CD4-positive, alpha-beta T cell (primary cell): ENCODE results near the gene SECISBP2L. TPM values are rescaled to one million over a fixed set of nuclear protein-coding genes. Genes with fewer than 3 reads are reported as not detected.

ENCODE experiments used
- ATAC-seq: fragments of 200-7000 bp; cut with Tn5 transposase; one replicate; pipeline ENCODE4 v1.10.0; 2022; ENCODE audit warnings: mild to moderate bottlenecking; ENCODE audit not compliant: poor library complexity
- CTCF ChIA-PET: fragments of 350-600 bp; sonication (Branson Sonifier 250); formaldehyde crosslinking; loops from one replicate; lab custom pipeline; 2021; ENCODE audit warnings: antibody characterized with exemption, inconsistent platforms; lab: Charles Lee
- POLR2A ChIA-PET: fragments of 350-600 bp; sonication (Branson Sonifier 250); formaldehyde crosslinking; loops from one replicate; lab custom pipeline; 2021; ENCODE audit warnings: antibody characterized with exemption, inconsistent platforms; lab: Charles Lee
- DNase-seq, 14 experiments: peaks; one replicate each; pipeline ENCODE4 v3.0.0-alpha.2; 2013 to 2020; ENCODE audit warnings: mixed read lengths in 2 of 14
- H3K27ac ChIP-seq, 2 donors: one replicate each; pipeline versions ENCODE4 v1.5.1 to v1.7.0; 2013; ENCODE audit warnings: low read length in 2 of 2, low read depth in 1 of 2, mild to moderate bottlenecking in 1 of 2
- H3K27me3 ChIP-seq, 2 experiments: 1 replicate in 1 of 2; 2 replicates in 1 of 2; pipeline versions ENCODE4 v1.6.1 to v1.7.0; 2013; ENCODE audit warnings: low read length in 2 of 2, control low read depth in 1 of 2, mild to moderate bottlenecking in 1 of 2, moderate library complexity in 1 of 2; ENCODE audit not compliant: insufficient read depth in 2 of 2, control insufficient read depth in 1 of 2
- H3K36me3 ChIP-seq: one replicate; pipeline ENCODE4 v1.6.1; 2013; ENCODE audit warnings: low read length, control low read depth; ENCODE audit not compliant: insufficient read depth
- H3K4me1 ChIP-seq: one replicate; pipeline ENCODE4 v1.6.1; 2013; ENCODE audit warnings: low read length, control low read depth; ENCODE audit not compliant: insufficient read depth
- H3K4me3 ChIP-seq: one replicate; pipeline ENCODE4 v1.5.1; 2013; ENCODE audit warnings: mild to moderate bottlenecking, low read length, moderate library complexity
- H3K9me3 ChIP-seq, 2 experiments: 1 replicate in 1 of 2; 2 replicates in 1 of 2; pipeline versions ENCODE4 v1.6.1 to v1.7.0; 2013; ENCODE audit warnings: low read length in 2 of 2, mild to moderate bottlenecking in 2 of 2, control low read depth in 1 of 2, moderate library complexity in 1 of 2; ENCODE audit not compliant: control insufficient read depth in 1 of 2, insufficient read depth in 1 of 2
- H3K27ac Mint-ChIP-seq: one replicate; pipeline ENCODE4 v1.8.0; 2020; ENCODE audit warnings: mixed read lengths
- H3K27me3 Mint-ChIP-seq: one replicate; pipeline ENCODE4 v1.8.0; 2021; ENCODE audit warnings: mixed read lengths
- H3K36me3 Mint-ChIP-seq: one replicate; pipeline ENCODE4 v1.8.0; 2021; ENCODE audit warnings: low read depth, mixed read lengths
- H3K4me1 Mint-ChIP-seq: one replicate; pipeline ENCODE4 v1.8.0; 2021; ENCODE audit warnings: low read depth, mixed read lengths
- H3K4me3 Mint-ChIP-seq: one replicate; pipeline ENCODE4 v1.8.0; 2020; ENCODE audit warnings: mild to moderate bottlenecking, mixed read lengths
- H3K9me3 Mint-ChIP-seq: one replicate; pipeline ENCODE4 v1.8.0; 2020; ENCODE audit warnings: mixed read lengths
- CTCF ChIP-seq: fragments of 200-600 bp; IDR thresholded peaks from one replicate; pipeline ENCODE4 v1.8.0; 2022; ENCODE audit warnings: antibody characterized with exemption, mild to moderate bottlenecking
- intact Hi-C, 2 experiments: fragments of 100-400 bp; cut with DNase I in 1 of 2; cut with micrococcal nuclease in 1 of 2; formaldehyde crosslinking; loops; one replicate each; pipeline versions ENCODE4 v1.15.1 to v1.9.0; 2023 to 2025; cut with DNase I, micrococcal nuclease
- total RNA-seq, 174 experiments: library from RNA in 2 of 174; stranded (reverse) in 2 of 174; gene quantifications; one replicate each; pipeline ENCODE4 v1.2.3 and lab custom pipeline; 2021 to 2026

SECISBP2L gene
- total RNA-seq, 2 experiments from 2014 or later, result 55.9 to 56.0 TPM

GRCh38 chr15:48987142-48987541, 59.1 kb downstream of the SECISBP2L start:
- Histone ChIP-seq H3K27ac (no peak overlapping the region), H3K4me3 (no peak overlapping the region), H3K9me3 (no peaks in the 10 kb centered on the region), H3K4me1 (no peaks in the 10 kb centered on the region), H3K27me3 (no peaks in the 10 kb centered on the region), H3K36me3 (peaks cover 12% of the 10 kb centered on the region)
- H3K4me1 Mint-ChIP-seq, result no peaks in the 10 kb centered on the region
- POLR2A ChIA-PET, result interaction anchor here (1.2 kb wide), 1 partner anchor 11 kb away, joined by 3 read pairs; no protein-coding TSS in a partner anchor
- no peak for DNase-seq
- intact Hi-C loops, result no loop called here
- H3K27ac Mint-ChIP-seq, result no peak overlapping the region
- H3K9me3 Mint-ChIP-seq, result no peaks in the 10 kb centered on the region
- peaks cover 30% of the 10 kb centered on the region for H3K36me3 Mint-ChIP-seq
- CTCF ChIA-PET, result interaction anchor here (1.9 kb wide), 1 partner anchor 11 kb away, joined by 8 read pairs; no protein-coding TSS in a partner anchor
- no peak overlapping the region for H3K4me3 Mint-ChIP-seq
- no peak for TF ChIP-seq CTCF
- ATAC-seq, result no peak
- no peaks in the 10 kb centered on the region for H3K27me3 Mint-ChIP-seq

DNA sequence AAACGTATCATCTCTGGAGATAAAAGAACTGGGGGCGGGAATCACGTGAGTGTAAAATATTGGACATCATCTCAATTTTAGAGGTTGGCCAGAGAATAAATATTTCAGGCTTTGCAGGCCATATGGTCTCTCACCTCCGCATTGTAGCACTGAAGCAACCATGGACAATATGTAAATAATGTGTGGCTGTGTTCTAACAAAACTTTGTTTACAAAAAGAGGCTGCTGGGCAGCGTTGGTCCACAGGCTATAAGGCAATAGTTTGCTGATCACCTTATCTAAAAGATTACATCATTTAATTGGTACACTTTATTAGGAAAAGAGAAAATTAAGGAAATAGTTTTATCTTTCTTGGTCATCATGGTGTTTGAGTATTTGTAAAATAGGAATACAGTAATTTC, 60.0 kb downstream of the SECISBP2L start:
- no peaks in the 10 kb centered on the region for H3K4me1 Mint-ChIP-seq
- ATAC-seq (no peak), DNase-seq (no peak)
- H3K27me3 ChIP-seq, result no peaks in the 10 kb centered on the region
- CTCF ChIA-PET, result interaction anchor here (1.9 kb wide), 1 partner anchor 11 kb away, joined by 8 read pairs; no protein-coding TSS in a partner anchor
- H3K27ac Mint-ChIP-seq, result no peak overlapping the region
- no peaks in the 10 kb centered on the region for H3K4me1 ChIP-seq
- H3K4me3 Mint-ChIP-seq, result no peak overlapping the region
- no peaks in the 10 kb centered on the region for H3K9me3 ChIP-seq
- intact Hi-C loops, result no loop called here
- H3K27ac ChIP-seq, result no peak overlapping the region
- peaks cover 22% of the 10 kb centered on the region for H3K36me3 Mint-ChIP-seq
- H3K36me3 ChIP-seq, result peaks cover 3% of the 10 kb centered on the region
- no peak overlapping the region for H3K4me3 ChIP-seq
- POLR2A ChIA-PET, result interaction anchor here (1.2 kb wide), 1 partner anchor 10 kb away, joined by 3 read pairs; no protein-coding TSS in a partner anchor
- peaks cover 7% of the 10 kb centered on the region for H3K27me3 Mint-ChIP-seq
- no peaks in the 10 kb centered on the region for H3K9me3 Mint-ChIP-seq
- no peak for TF ChIP-seq CTCF

DNA sequence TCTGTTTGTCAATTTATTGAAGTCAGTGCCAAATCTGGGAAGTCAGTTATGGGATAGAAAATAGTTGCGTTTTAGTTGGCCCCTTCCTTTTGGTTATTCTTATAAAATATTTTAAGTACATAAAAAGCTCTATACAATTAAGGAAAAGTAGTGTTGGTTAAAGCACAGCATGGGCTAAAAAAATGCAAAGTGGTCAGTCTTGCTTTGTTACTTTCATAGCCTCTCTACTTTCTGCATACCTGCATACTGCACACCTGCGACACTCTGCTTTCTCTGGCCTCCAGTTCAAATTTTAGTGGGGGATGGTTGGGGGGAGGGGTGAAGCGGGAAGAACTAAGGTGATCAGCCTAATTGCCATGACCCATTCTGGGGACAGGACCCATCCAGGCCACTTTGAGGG, 60.7 kb downstream of the SECISBP2L start:
- Mint-ChIP-seq H3K4me1 (no peaks in the 10 kb centered on the region), H3K4me3 (no peak overlapping the region), H3K9me3 (no peaks in the 10 kb centered on the region), H3K27ac (no peak overlapping the region), H3K36me3 (peaks cover 17% of the 10 kb centered on the region), H3K27me3 (peaks cover 8% of the 10 kb centered on the region)
- Histone ChIP-seq H3K9me3 (no peaks in the 10 kb centered on the region), H3K27me3 (no peaks in the 10 kb centered on the region), H3K36me3 (peaks cover 3% of the 10 kb centered on the region), H3K27ac (no peak overlapping the region), H3K4me3 (no peak overlapping the region), H3K4me1 (no peaks in the 10 kb centered on the region)
- intact Hi-C loops, result no loop called here
- POLR2A ChIA-PET, result interaction anchor here (1.6 kb wide), 1 partner anchor 10 kb away, joined by 4 read pairs; no protein-coding TSS in a partner anchor
- CTCF ChIA-PET, result interaction anchor here (2.0 kb wide), 1 partner anchor 10 kb away, joined by 6 read pairs; no protein-coding TSS in a partner anchor
- no peak for ATAC-seq
- DNase-seq, result no peak
- TF ChIP-seq CTCF, result no peak
